OCI-LY7 (cell line): ENCODE measurements around the gene GALNT2. TPM values are rescaled to one million over a fixed set of nuclear protein-coding genes. Genes with fewer than 3 reads are reported as not detected.

ENCODE experiments used
- BruUV-seq: library from RNA; stranded (reverse); fragments of 400-500 nt; replicated peaks from 2 replicates; lab custom pipeline; 2021; lab: Mats Ljungman, UMichigan
- CTCF ChIA-PET: fragments of 300-600 bp; sonication (Branson Sonifier 250); formaldehyde crosslinking; loops from one replicate; lab custom pipeline; 2022; ENCODE audit warnings: antibody characterized with exemption; ENCODE audit not compliant: unreplicated experiment; lab: Charles Lee
- POLR2A ChIA-PET: fragments of 300-600 bp; sonication (Branson Sonifier 250); formaldehyde crosslinking; loops from one replicate; lab custom pipeline; 2022; ENCODE audit warnings: antibody characterized with exemption; lab: Charles Lee
- DNase-seq: peaks from one replicate; pipeline ENCODE4 v3.0.0-alpha.2; 2015; ENCODE audit warnings: low spot score
- H2AFZ ChIP-seq: fragments of 200-600 bp; sonication (generic), shearing (Covaris generic); 2 replicates; pipeline ENCODE4 v1.6.1; 2014; ENCODE audit warnings: mild to moderate bottlenecking, antibody characterized with exemption, low read length, moderate library complexity
- H3K27ac ChIP-seq: fragments of 200-600 bp; sonication (generic); 2 replicates; pipeline ENCODE4 v1.5.1; 2014; ENCODE audit warnings: mixed run types, low read depth, mild to moderate bottlenecking, moderate library complexity, low read length, inconsistent platforms; ENCODE audit not compliant: poor library complexity, severe bottlenecking
- H3K36me3 ChIP-seq: fragments of 200-600 bp; sonication (generic); 2 replicates; pipeline ENCODE4 v1.6.1; 2014; ENCODE audit warnings: mild to moderate bottlenecking, antibody characterized with exemption, low read length, moderate library complexity, mixed read lengths; ENCODE audit not compliant: insufficient read depth
- H3K4me1 ChIP-seq: fragments of 200-600 bp; sonication (generic); 2 replicates; pipeline ENCODE4 v1.5.1; 2014; ENCODE audit warnings: mild to moderate bottlenecking, low read length; ENCODE audit not compliant: insufficient read depth, poor library complexity, severe bottlenecking
- H3K4me2 ChIP-seq: fragments of 200-600 bp; sonication (generic); 2 replicates; pipeline ENCODE4 v1.6.1; 2014; ENCODE audit warnings: mild to moderate bottlenecking, low read length
- H3K4me3 ChIP-seq: fragments of 200-600 bp; sonication (generic); 2 replicates; pipeline ENCODE4 v1.5.1; 2014; ENCODE audit warnings: mild to moderate bottlenecking, low read depth, low read length; ENCODE audit not compliant: poor library complexity, severe bottlenecking
- H3K79me2 ChIP-seq: fragments of 200-600 bp; sonication (generic); 2 replicates; pipeline ENCODE4 v1.6.1; 2016; ENCODE audit warnings: low read depth, mild to moderate bottlenecking, low read length, moderate library complexity, mixed read lengths; ENCODE audit not compliant: insufficient read depth
- H3K9me2 ChIP-seq: fragments of 200-600 bp; sonication (generic); 2 replicates; pipeline ENCODE4 v1.6.1; 2016; ENCODE audit warnings: mild to moderate bottlenecking, low read length, mixed read lengths; ENCODE audit not compliant: insufficient read depth
- H3K9me3 ChIP-seq: fragments of 200-600 bp; sonication (generic); 2 replicates; pipeline ENCODE4 v1.6.1; 2014; ENCODE audit warnings: mild to moderate bottlenecking, mixed run types, low read length, mixed read lengths
- H4K20me1 ChIP-seq: fragments of 200-600 bp; sonication (generic); 2 replicates; pipeline ENCODE4 v1.6.1; 2014; ENCODE audit warnings: mild to moderate bottlenecking, antibody characterized with exemption, low read length, moderate library complexity, mixed read lengths; ENCODE audit not compliant: insufficient read depth
- EZH2phosphoT487 ChIP-seq: fragments of 200-600 bp; sonication (generic); IDR thresholded peaks from 2 replicates; pipeline ENCODE4 v1.6.1; 2018; ENCODE audit warnings: low read depth, borderline replicate concordance, mild to moderate bottlenecking, mixed run types, antibody characterized with exemption, low read length, moderate library complexity, mixed read lengths
- intact Hi-C: fragments of 100-400 bp; cut with micrococcal nuclease; formaldehyde crosslinking; loops from one replicate; pipeline ENCODE4 v1.10.0; 2022; ENCODE audit not compliant: unreplicated experiment
- total RNA-seq, 2 experiments: library from RNA; depleted of rRNA in 1 of 2; stranded (reverse); fragments of >200 nt in 1 of 2; shearing (Covaris generic) in 1 of 2; gene quantifications; 2 replicates each; pipeline ENCODE4 v1.2.3, GENCODE V29; 2014 to 2022
- TF ChIP-seq, protein P1 (sequence below): fragments of 200-600 bp; sonication (generic); conservative IDR thresholded peaks from 2 replicates; pipeline ENCODE4 v1.5.1; 2014; ENCODE audit warnings: mild to moderate bottlenecking, antibody characterized with exemption, low read length, moderate library complexity, mixed read lengths

The GALNT2 gene
- total RNA-seq, 2 experiments from 2014 or later = 29.9 to 67.3 TPM

GRCh38 chr1:230310381-230311163 is 243.5 kb downstream of the GALNT2 start:
- Histone ChIP-seq H4K20me1 (no peaks in the 10 kb centered on the region), H2AFZ (no peak overlapping the region), H3K9me3 (no peaks in the 10 kb centered on the region), H3K4me3 (no peak overlapping the region), H3K9me2 (no peaks in the 10 kb centered on the region), H3K36me3 (no peaks in the 10 kb centered on the region), H3K4me1 (peaks cover 4% of the 10 kb centered on the region), H3K79me2 (no peaks in the 10 kb centered on the region), H3K27ac (no peak overlapping the region), H3K4me2 (no peak overlapping the region)
- no TSS peak for BruUV-seq
- POLR2A ChIA-PET = no interaction called here
- peak; percentile 74 for DNase-seq
- intact Hi-C loops = loop anchor here (1.0 to 10.0 kb wide), 5 partner anchors 143 to 1053 kb away; no protein-coding TSS in a partner anchor
- CTCF ChIA-PET = interaction anchor here (0.6 kb wide), 1 partner anchor 960 kb away, joined by 3 read pairs; no protein-coding TSS in a partner anchor
- TF ChIP-seq EZH2phosphoT487 = no peak
- TF ChIP-seq, protein P1, sequence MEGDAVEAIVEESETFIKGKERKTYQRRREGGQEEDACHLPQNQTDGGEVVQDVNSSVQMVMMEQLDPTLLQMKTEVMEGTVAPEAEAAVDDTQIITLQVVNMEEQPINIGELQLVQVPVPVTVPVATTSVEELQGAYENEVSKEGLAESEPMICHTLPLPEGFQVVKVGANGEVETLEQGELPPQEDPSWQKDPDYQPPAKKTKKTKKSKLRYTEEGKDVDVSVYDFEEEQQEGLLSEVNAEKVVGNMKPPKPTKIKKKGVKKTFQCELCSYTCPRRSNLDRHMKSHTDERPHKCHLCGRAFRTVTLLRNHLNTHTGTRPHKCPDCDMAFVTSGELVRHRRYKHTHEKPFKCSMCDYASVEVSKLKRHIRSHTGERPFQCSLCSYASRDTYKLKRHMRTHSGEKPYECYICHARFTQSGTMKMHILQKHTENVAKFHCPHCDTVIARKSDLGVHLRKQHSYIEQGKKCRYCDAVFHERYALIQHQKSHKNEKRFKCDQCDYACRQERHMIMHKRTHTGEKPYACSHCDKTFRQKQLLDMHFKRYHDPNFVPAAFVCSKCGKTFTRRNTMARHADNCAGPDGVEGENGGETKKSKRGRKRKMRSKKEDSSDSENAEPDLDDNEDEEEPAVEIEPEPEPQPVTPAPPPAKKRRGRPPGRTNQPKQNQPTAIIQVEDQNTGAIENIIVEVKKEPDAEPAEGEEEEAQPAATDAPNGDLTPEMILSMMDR = peak; percentile 96

GRCh38 chr1:230312676-230313075 is 245.6 kb downstream of the GALNT2 start:
- no peaks in the 10 kb centered on the region for H3K36me3 ChIP-seq
- intact Hi-C loops = loop anchor here (5.0 to 10.0 kb wide), 3 partner anchors 145 to 1055 kb away; no protein-coding TSS in a partner anchor

More at GRCh38 chr1:230312676-230313075, 245.6 kb downstream of the GALNT2 start:
- ChIA-PET CTCF (no interaction called here), POLR2A (no interaction called here)
- Histone ChIP-seq H3K27ac (no peak overlapping the region), H3K4me2 (no peak overlapping the region), H3K9me2 (no peaks in the 10 kb centered on the region), H4K20me1 (no peaks in the 10 kb centered on the region), H2AFZ (no peak overlapping the region), H3K4me3 (no peak overlapping the region), H3K79me2 (no peaks in the 10 kb centered on the region), H3K9me3 (no peaks in the 10 kb centered on the region), H3K4me1 (no peaks in the 10 kb centered on the region)
- no TSS peak for BruUV-seq
- no peak for DNase-seq
- TF ChIP-seq EZH2phosphoT487 = no peak
- TF ChIP-seq, protein P1 = no peak
